GM12878 (cell line): ENCODE data around the gene PKD1L1. TPM values are rescaled to one million over a fixed set of nuclear protein-coding genes. Genes with fewer than 3 reads are reported as not detected.

Source experiments
- ATAC-seq: fragments of 200-7000 bp; cut with Tn5 transposase; 3 replicates; pipeline ENCODE4 v1.9.1; 2020; ENCODE audit warnings: mild to moderate bottlenecking, moderate library complexity
- BruUV-seq: library from RNA; stranded (reverse); fragments of 400-500 nt; replicated peaks from 2 replicates; lab custom pipeline; 2021; lab: Mats Ljungman, UMichigan
- CTCF ChIA-PET: fragments of 300-600 bp; sonication (Branson Sonifier 250); formaldehyde crosslinking; extraction: SDS; loops from one replicate; lab custom pipeline; 2021; ENCODE audit warnings: inconsistent platforms; lab: Yijun Ruan, JAX
- POLR2A ChIA-PET: fragments of 350-600 bp; formaldehyde crosslinking; extraction: SDS; loops from one replicate; lab custom pipeline; 2021; ENCODE audit warnings: inconsistent platforms; lab: Charles Lee
- RAD21 ChIA-PET: fragments of 300-600 bp; sonication (Branson Sonifier 250); formaldehyde crosslinking; loops from one replicate; lab custom pipeline; 2023; ENCODE audit warnings: antibody characterized with exemption; ENCODE audit not compliant: unreplicated experiment; lab: Charles Lee
- SMC1A ChIA-PET: fragments of 300-600 bp; sonication (Branson Sonifier 250); formaldehyde crosslinking; loops from one replicate; lab custom pipeline; 2023; ENCODE audit not compliant: unreplicated experiment, uncharacterized antibody; lab: Charles Lee
- DNase-seq: peaks from one replicate; pipeline ENCODE4 v3.0.0-alpha.2; 2011; ENCODE audit warnings: low read depth, low spot score
- FAIRE-seq: peaks from 3 replicates; lab custom pipeline; 2011; peaks lifted over from hg19 to GRCh38; lab: Jason Lieb, UNC
- H2AFZ ChIP-seq: 2 replicates; pipeline ENCODE4 v1.6.0; 2011; ENCODE audit warnings: low read depth, low read length, control low read depth; ENCODE audit not compliant: control insufficient read depth
- H3K27ac ChIP-seq: 2 replicates; pipeline ENCODE4 v1.5.1; 2011; ENCODE audit warnings: control low read depth; ENCODE audit not compliant: control insufficient read depth, insufficient read depth
- H3K27me3 ChIP-seq, 2 experiments: replicated peaks in 1 of 2; 2 replicates each; pipeline versions ENCODE4 v1.6.0 to v1.6.1; 2011; ENCODE audit warnings: low read length in 1 of 2; ENCODE audit not compliant: control insufficient read depth in 2 of 2, insufficient read depth in 2 of 2
- H3K36me3 ChIP-seq, 2 experiments: 2 replicates each; pipeline ENCODE4 v1.5.1; 2011; ENCODE audit warnings: low read length in 1 of 2; ENCODE audit not compliant: control insufficient read depth in 2 of 2, insufficient read depth in 2 of 2
- H3K4me1 ChIP-seq: 2 replicates; pipeline ENCODE4 v1.6.1; 2011; ENCODE audit warnings: mild to moderate bottlenecking, low read length, moderate library complexity, mixed read lengths; ENCODE audit not compliant: control insufficient read depth, insufficient read depth
- H3K4me2 ChIP-seq: 2 replicates; pipeline ENCODE4 v1.6.0; 2011; ENCODE audit warnings: control low read depth; ENCODE audit not compliant: control insufficient read depth, insufficient read depth
- H3K4me3 ChIP-seq: fragments of 200-600 bp; sonication (generic); 2 replicates; pipeline ENCODE4 v1.5.1; 2016
- H3K79me2 ChIP-seq: 2 replicates; pipeline ENCODE4 v1.6.0; 2011; ENCODE audit warnings: low read length; ENCODE audit not compliant: control insufficient read depth, insufficient read depth
- H3K9ac ChIP-seq: 2 replicates; pipeline ENCODE4 v1.8.0; 2011; ENCODE audit warnings: low read length, control low read depth, mixed read lengths; ENCODE audit not compliant: control insufficient read depth, insufficient read depth
- H3K9me3 ChIP-seq: replicated peaks from 3 replicates; pipeline ENCODE4 v1.5.1; 2011; ENCODE audit warnings: mild to moderate bottlenecking, low read length; ENCODE audit not compliant: control insufficient read depth, insufficient read depth
- H4K20me1 ChIP-seq: 2 replicates; pipeline ENCODE4 v1.6.0; 2011; ENCODE audit not compliant: control insufficient read depth, insufficient read depth
- ATF3 ChIP-seq: IDR thresholded peaks from 2 replicates; pipeline ENCODE4 v1.6.1; 2011; ENCODE audit warnings: low read depth, mild to moderate bottlenecking, low read length, moderate library complexity, borderline replicate concordance; ENCODE audit errors: extremely low read depth
- CBX3 ChIP-seq: fragments of 200-600 bp; sonication (generic); IDR thresholded peaks from 2 replicates; pipeline ENCODE4 v1.6.1; 2016; ENCODE audit warnings: low read depth, borderline replicate concordance
- FOS ChIP-seq: IDR thresholded peaks from 3 replicates; pipeline ENCODE4 v1.6.1; 2011; ENCODE audit warnings: borderline replicate concordance; ENCODE audit not compliant: insufficient read length; ENCODE audit errors: extremely low read depth
- IRF3 ChIP-seq: fragments of 450-650 bp; IDR thresholded peaks from 2 replicates; pipeline ENCODE4 v1.6.1; 2014; ENCODE audit warnings: mild to moderate bottlenecking
- NBN ChIP-seq: fragments of 450-650 bp; IDR thresholded peaks from 2 replicates; pipeline ENCODE4 v1.6.1; 2016
- NFIC ChIP-seq: IDR thresholded peaks from 2 replicates; pipeline ENCODE4 v1.6.1; 2012; ENCODE audit warnings: low read depth, mild to moderate bottlenecking, inconsistent platforms, low read length, moderate library complexity
- RB1 ChIP-seq: fragments of 450-650 bp; formaldehyde crosslinking; IDR thresholded peaks from 2 replicates; pipeline ENCODE4 v1.6.1; 2017; ENCODE audit warnings: mild to moderate bottlenecking, borderline replicate concordance
- YY1 ChIP-seq: IDR thresholded peaks from 2 replicates; pipeline ENCODE4 v1.6.1; 2011; ENCODE audit warnings: low read depth, mild to moderate bottlenecking, low read length
- ZNF24 ChIP-seq: fragments of 450-650 bp; IDR thresholded peaks from 2 replicates; pipeline ENCODE4 v1.6.1; 2017; ENCODE audit warnings: antibody characterized with exemption, mild to moderate bottlenecking
- ZNF687 ChIP-seq: fragments of 450-650 bp; IDR thresholded peaks from 2 replicates; pipeline ENCODE4 v1.6.1; 2017; ENCODE audit warnings: mild to moderate bottlenecking, moderate library complexity
- WGBS: methylation state at CpG from one replicate; pipeline ENCODE4 v1.1.6; 2016; ENCODE audit warnings: low lambda C conversion rate; ENCODE audit not compliant: insufficient replicate concordance, insufficient coverage; ENCODE audit errors: missing lambda C conversion rate; 5-methylcytosine and 5-hydroxymethylcytosine counted together
- in situ Hi-C: fragments of 300-500 bp; cut with MboI; formaldehyde crosslinking; loops from 9 replicates; pipeline ENCODE4 v1.14.3; 2018; ENCODE audit warnings: mixed read lengths
- intact Hi-C: fragments of 100-400 bp; cut with micrococcal nuclease; formaldehyde crosslinking; loops from one replicate; pipeline ENCODE4 v1.14.2; 2022; ENCODE audit not compliant: unreplicated experiment
- polyA plus RNA-seq, 11 experiments: library from polyadenylated mRNA; depleted of rRNA in 4 of 11; unstranded in 6 of 11; stranded (reverse) in 5 of 11; fragments of >200 nt; fragmentation: Nextera tagmentation in 4 of 11; fragmentation: Illumina TruSeq in 1 of 11; extraction: Ambion mirVana in 4 of 11; extraction: Trizol in 1 of 11; gene quantifications; 1 replicate in 1 of 11; 2 replicates in 10 of 11; pipeline versions ENCODE4 v1.2.1 to v1.2.3, GENCODE V29; 2011 to 2016; ENCODE audit warnings: inconsistent platforms in 2 of 11, missing spikeins in 2 of 11, low read depth in 1 of 11
- total RNA-seq, 4 experiments: library from RNA; depleted of rRNA in 3 of 4; stranded (reverse); fragments of >200 nt in 3 of 4; fragmentation: Illumina TruSeq in 1 of 4; extraction: Trizol in 1 of 4; gene quantifications; 2 replicates each; pipeline versions ENCODE4 v1.2.1 to v1.2.3, GENCODE V29; 2013 to 2021
- TF ChIP-seq, protein P1 (sequence below): fragments of 450-650 bp; formaldehyde crosslinking; IDR thresholded peaks from 2 replicates; pipeline ENCODE4 v1.5.0; 2022; ENCODE audit warnings: mild to moderate bottlenecking, missing genetic modification characterization

Gene PKD1L1
- total and polyA plus RNA-seq, 10 of the 15 experiments (the other 5 are each of a cell fraction or from before 2014, with no cell fraction given) = under 0.01 to 0.05 (median 0.02) TPM; not detected in 3

- TF ChIP-seq FOS = no peak
- no peak for TF ChIP-seq IRF3
- no peak for TF ChIP-seq ATF3
- TF ChIP-seq YY1 = no peak
- no peak for TF ChIP-seq ZNF24
- TF ChIP-seq NBN = no peak
- TF ChIP-seq, protein P1, sequence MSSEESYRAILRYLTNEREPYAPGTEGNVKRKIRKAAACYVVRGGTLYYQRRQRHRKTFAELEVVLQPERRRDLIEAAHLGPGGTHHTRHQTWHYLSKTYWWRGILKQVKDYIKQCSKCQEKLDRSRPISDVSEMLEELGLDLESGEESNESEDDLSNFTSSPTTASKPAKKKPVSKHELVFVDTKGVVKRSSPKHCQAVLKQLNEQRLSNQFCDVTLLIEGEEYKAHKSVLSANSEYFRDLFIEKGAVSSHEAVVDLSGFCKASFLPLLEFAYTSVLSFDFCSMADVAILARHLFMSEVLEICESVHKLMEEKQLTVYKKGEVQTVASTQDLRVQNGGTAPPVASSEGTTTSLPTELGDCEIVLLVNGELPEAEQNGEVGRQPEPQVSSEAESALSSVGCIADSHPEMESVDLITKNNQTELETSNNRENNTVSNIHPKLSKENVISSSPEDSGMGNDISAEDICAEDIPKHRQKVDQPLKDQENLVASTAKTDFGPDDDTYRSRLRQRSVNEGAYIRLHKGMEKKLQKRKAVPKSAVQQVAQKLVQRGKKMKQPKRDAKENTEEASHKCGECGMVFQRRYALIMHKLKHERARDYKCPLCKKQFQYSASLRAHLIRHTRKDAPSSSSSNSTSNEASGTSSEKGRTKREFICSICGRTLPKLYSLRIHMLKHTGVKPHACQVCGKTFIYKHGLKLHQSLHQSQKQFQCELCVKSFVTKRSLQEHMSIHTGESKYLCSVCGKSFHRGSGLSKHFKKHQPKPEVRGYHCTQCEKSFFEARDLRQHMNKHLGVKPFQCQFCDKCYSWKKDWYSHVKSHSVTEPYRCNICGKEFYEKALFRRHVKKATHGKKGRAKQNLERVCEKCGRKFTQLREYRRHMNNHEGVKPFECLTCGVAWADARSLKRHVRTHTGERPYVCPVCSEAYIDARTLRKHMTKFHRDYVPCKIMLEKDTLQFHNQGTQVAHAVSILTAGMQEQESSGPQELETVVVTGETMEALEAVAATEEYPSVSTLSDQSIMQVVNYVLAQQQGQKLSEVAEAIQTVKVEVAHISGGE (CRISPR knock-in tag) = no peak
Measured at GRCh38 chr7:47791682-47792081, 156.6 kb downstream of the PKD1L1 start (continued).

DNA sequence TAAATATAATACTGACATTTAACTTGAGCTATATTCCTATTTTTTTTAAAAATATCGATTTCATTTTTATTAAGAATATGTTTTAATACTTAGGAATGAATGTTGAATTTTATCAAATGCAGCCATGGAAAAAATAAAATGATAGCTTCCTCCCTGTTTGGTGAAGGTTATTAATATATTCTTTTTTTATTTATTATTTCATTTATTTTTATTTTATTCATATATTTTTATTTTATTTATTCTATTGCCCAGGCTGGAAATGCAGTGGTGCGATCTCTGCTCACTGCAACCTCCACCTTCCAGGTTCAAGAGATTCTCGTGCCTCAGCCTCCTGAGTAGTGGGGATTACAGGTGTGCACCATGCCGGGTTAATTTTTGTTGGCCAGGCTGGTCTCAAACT lies 160.2 kb downstream of the PKD1L1 start:
- ChIA-PET RAD21 (no interaction called here), SMC1A (no interaction called here), POLR2A (no interaction called here), CTCF (interaction anchor here (0.6 kb wide), 2 partner anchors 220 to 522 kb away, joined by 3 read pairs; no protein-coding TSS in a partner anchor)
- intact Hi-C loops = no loop called here
- in situ Hi-C loops = no loop called here
- Histone ChIP-seq H3K4me3 (no peak overlapping the region), H3K36me3 (no peaks in the 10 kb centered on the region), H2AFZ (no peak overlapping the region), H3K79me2 (no peaks in the 10 kb centered on the region), H3K4me1 (no peaks in the 10 kb centered on the region), H3K9me3 (no peaks in the 10 kb centered on the region), H3K27ac (no peak overlapping the region), H3K27me3 (peaks cover 0 to 2% of the 10 kb centered on the region in 2 experiments; a peak in 2 of 4 replicates), H4K20me1 (no peaks in the 10 kb centered on the region), H3K9ac (no peak overlapping the region), H3K4me2 (no peak overlapping the region)
- WGBS = 66% methylated on average over 4 of the region's 4 CpGs
- ATAC-seq (no peak), FAIRE-seq (no peak), DNase-seq (no peak)
- BruUV-seq = no TSS peak
- TF ChIP-seq CBX3 (no peak), RB1 (no peak), NFIC (no peak), ZNF687 (no peak)
